Hepatocyte (in vitro differentiated cells): ENCODE measurements around the gene PLOD1.

Experiments used
- CTCF ChIP-seq: fragments of 200-600 bp; sonication (generic); IDR thresholded peaks from 2 replicates; pipeline ENCODE4 v1.5.1; 2016; ENCODE audit warnings: antibody characterized with exemption, mild to moderate bottlenecking; ENCODE audit not compliant: poor library complexity
- EZH2 ChIP-seq: fragments of 200-600 bp; sonication (generic); IDR thresholded peaks from 2 replicates; pipeline ENCODE4 v1.6.1; 2016; ENCODE audit warnings: antibody characterized with exemption, mild to moderate bottlenecking, borderline replicate concordance

GRCh38 chr1:11981378-11982009 is 47.0 kb downstream of the PLOD1 start:
- TF ChIP-seq CTCF: no peak
- no peak for TF ChIP-seq EZH2
